CMK (cell line): ENCODE data around the gene P4HA3.

Source experiments
- DNase-seq: peaks from one replicate; pipeline ENCODE4 v3.0.0-alpha.2; 2010; ENCODE audit warnings: low read depth

P4HA3 gene

GRCh38 chr11:74316772-74317505 lies 5.5 kb upstream of the P4HA3 start:
- DNase-seq = no peak

- no peak for DNase-seq
These were observed 886 bp upstream of the P4HA3 start for GRCh38 chr11:74312326-74312725.

GRCh38 chr11:74310857-74311256 lies 583 bp downstream of the P4HA3 start:
- DNase-seq = no peak

- DNase-seq = no peak
These were observed 4.0 kb downstream of the P4HA3 start for GRCh38 chr11:74307434-74307833.

GRCh38 chr11:74306435-74307175 lies 4.8 kb downstream of the P4HA3 start:
- DNase-seq = no peak

GRCh38 chr11:74299015-74299414 lies 12.4 kb downstream of the P4HA3 start:
- DNase-seq = no peak

- DNase-seq = no peak
These were observed 14.0 kb downstream of the P4HA3 start for GRCh38 chr11:74297484-74297883.

GRCh38 chr11:74288911-74289310 lies 22.5 kb downstream of the P4HA3 start:
- no peak for DNase-seq

GRCh38 chr11:74288161-74288560 lies 23.3 kb downstream of the P4HA3 start:
- DNase-seq = no peak

- DNase-seq = no peak
These were observed 27.0 kb downstream of the P4HA3 start for GRCh38 chr11:74284466-74284865.

- no peak for DNase-seq
These were observed 27.8 kb downstream of the P4HA3 start for GRCh38 chr11:74283580-74284180.

- DNase-seq = no peak
These were observed 28.5 kb downstream of the P4HA3 start for GRCh38 chr11:74282914-74283371.

- DNase-seq = no peak
These were observed 29.0 kb downstream of the P4HA3 start for GRCh38 chr11:74282421-74282820.

- no peak for DNase-seq
These were observed 30.9 kb downstream of the P4HA3 start for GRCh38 chr11:74280494-74280893.

GRCh38 chr11:74279256-74279655 lies 32.2 kb downstream of the P4HA3 start:
- DNase-seq = no peak

- no peak for DNase-seq
These were observed 32.7 kb downstream of the P4HA3 start for GRCh38 chr11:74278721-74279161.

GRCh38 chr11:74278103-74278502 lies 33.3 kb downstream of the P4HA3 start:
- DNase-seq = no peak

- DNase-seq = no peak
These were observed 34.9 kb downstream of the P4HA3 start for GRCh38 chr11:74276581-74276980.

GRCh38 chr11:74272276-74272675 lies 39.2 kb downstream of the P4HA3 start:
- no peak for DNase-seq

GRCh38 chr11:74269161-74269811 lies 42.2 kb downstream of the P4HA3 start:
- no peak for DNase-seq

GRCh38 chr11:74268456-74268855 lies 43.0 kb downstream of the P4HA3 start:
- no peak for DNase-seq

GRCh38 chr11:74267014-74267413 lies 44.4 kb downstream of the P4HA3 start:
- DNase-seq = no peak

GRCh38 chr11:74265256-74265655 lies 46.2 kb downstream of the P4HA3 start:
- no peak for DNase-seq
